Bone marrow (tissue), 2 donors: Measurements from ENCODE around the gene DNAJC18.
A peak's percentile ranks its signal among the peaks of the same experiment; 100 is the strongest.
"Not testable (repeated sequence)": the region's sequence is repeated elsewhere in the genome, so short reads cannot be mapped to it uniquely, and the experiment has no call there.

Experiments used
- DNase-seq, 2 donors: peaks; one replicate each; lab custom pipeline; 2025; lab: John Stamatoyannopoulos, UW

DNAJC18 gene

GRCh38 chr5:139426203-139426885, 13.0 kb downstream of the DNAJC18 start:
- DNase-seq = no peak

DNA sequence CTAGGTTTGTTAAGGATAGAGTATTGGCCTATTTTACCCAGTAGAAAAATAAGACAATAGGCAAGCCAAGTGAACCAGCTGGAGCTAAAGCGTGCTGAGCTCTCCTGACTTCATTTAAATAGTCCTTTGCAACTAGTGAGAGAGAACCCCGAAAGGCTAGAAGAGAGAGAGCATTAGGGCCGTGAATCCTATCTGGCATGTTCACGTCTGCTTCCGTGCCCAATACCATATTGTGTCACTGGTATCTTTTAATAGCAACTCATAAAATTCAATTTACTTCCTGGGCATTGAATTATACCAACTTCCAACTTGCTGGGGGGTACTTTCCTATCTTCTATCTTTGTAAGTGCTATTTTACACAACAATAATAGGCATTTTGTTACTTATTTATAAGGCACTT, 13.8 kb downstream of the DNAJC18 start:
- DNase-seq = no peak

- peak in 1 of 2 donors; percentile 78 for DNase-seq
Measured at GRCh38 chr5:139422307-139422893, 16.9 kb downstream of the DNAJC18 start.

DNA sequence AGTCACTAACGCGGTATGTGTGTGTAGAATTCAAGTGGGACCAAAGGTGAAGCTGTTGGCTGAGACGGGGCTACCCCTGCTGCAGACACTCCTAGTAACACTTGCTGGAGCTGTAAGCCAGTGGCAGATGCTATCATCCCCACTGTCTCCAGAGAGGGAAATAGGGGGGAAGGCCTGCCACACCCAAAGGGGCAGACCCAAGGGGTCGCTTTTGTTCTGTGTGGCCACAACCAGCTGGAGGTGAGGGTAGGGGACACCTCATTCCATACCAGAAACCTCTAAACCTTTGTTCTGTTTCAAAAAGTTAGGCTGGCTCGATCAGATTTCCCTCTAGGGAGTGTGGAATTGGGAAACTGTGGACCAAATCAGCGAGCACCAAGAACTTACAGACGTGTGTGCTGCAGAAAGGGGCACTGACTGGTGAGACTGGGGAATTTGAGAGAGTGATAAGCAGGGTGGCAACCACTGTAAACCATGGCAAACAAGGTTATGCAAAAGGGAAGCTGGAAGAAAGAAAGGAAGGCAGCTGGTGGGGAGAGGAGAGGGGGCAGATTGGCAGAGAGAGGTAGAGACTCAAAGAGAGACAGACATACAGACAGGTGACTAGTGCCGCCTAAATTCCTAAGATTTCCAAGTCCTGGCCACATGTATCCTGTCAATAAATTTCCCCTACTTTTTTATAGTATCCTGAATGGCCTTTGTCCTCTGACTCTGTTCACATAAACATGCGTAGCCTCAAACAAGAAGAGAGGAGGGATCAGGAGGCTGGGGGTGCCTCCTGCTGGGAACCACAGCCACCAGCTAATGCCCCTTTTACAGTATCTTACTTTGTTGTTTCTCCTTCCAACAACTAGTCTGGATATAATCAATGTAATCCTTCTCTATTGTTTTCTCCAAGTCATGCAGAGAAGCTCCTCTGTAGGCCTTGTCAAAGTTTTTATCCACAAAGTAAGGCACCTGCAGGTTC, 19.8 kb downstream of the DNAJC18 start:
- peak in 1 of 2 donors; percentile 21 for DNase-seq

- no peak for DNase-seq
Measured at GRCh38 chr5:139418793-139419192, 20.5 kb downstream of the DNAJC18 start.

DNA sequence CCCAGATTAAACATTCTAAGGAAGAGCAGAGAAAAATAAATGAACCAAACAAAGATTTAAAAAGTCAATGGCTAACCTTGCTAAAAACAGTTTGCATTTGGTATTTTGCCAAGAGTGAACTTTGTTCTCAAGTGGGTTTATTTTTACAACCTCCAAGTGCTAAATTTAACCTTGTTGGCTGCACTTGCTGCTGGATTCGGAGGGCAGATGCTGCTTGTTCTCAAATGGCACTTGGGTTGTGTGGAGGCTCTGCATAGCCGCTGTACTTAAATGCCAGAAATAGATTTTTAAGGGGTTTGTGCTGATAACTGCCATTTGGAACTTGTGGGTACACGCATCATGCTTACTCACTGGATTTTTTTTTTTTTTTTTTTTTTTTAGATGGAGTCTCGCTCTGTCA, 22.1 kb downstream of the DNAJC18 start:
- peak in 1 of 2 donors; percentile 64 for DNase-seq

GRCh38 chr5:139416651-139417050, 22.7 kb downstream of the DNAJC18 start:
- DNase-seq = no peak

DNA sequence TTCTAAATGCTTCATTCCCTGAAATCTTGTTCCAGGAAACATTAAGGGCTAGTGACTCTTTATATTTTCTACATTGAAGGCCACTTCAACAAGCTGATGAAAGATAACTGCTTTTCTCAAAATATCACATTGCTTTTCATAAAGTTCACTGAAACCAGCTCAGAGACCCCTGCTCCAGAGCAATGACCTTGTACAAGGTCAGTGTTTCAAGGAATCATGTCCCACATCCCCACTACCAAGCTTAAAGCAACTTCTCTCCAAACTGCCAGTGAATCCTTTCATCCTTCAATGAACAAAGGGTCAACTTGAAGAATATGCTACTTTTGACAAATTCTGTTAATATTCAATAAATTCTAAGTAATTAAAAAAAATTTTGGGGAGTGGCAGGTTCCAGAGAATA, 23.5 kb downstream of the DNAJC18 start:
- DNase-seq = no peak

DNA sequence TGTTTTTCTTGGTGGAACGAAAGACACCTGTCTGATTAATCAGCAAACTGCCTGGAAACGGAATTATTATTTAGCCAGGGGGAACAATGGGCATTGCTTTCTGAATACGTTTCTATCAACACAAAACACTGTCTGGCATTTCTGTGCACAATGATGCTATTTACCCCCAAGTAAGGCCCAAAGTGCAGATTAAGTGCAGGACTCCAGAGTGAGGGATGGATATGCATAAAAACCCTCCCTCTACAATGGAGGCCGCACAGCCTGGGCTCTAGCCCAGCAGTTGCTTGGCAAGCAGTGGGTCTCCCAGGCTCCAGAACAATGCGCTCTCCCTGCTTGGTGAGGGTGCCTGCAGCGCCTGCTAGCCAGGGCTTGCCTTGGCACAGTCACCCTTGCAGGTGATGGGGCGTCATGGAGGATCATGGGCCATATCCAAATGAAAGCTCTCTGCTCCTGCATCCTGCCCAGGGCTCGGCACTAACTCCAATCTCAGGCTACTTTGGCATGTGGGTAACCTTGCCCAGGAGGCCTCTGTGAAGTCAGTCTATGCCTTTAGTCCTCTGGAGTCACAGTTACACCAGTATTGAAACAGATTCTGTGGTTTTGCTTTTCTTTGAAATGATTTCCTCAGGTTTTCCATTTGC, 24.0 kb downstream of the DNAJC18 start:
- no peak for DNase-seq

DNA sequence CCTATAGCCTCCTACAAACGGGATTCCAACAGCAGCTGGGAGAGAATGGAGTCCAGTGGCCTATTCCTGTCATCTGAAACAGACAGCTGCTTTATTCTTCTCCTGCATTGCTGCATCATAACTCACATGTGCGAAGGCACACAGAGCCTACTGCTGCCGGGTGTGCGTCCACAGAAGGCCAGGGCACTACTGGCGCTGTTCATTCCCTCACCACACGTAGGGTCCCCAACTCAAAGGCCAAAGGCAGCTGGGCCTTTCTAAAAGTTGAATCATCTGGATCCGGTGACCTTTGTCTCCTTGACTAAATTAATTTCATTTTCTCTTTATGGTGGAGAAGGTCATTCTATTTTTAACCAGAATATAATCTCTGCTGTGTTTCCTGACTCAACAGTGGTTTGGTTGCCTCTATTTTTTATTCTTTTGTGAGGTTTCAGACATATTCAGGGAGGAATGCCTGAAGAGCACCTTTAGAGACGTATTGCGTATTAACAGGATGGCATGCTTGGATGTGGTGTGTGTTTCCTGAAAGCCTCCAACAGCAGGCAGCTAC, 24.7 kb downstream of the DNAJC18 start:
- no peak for DNase-seq

DNA sequence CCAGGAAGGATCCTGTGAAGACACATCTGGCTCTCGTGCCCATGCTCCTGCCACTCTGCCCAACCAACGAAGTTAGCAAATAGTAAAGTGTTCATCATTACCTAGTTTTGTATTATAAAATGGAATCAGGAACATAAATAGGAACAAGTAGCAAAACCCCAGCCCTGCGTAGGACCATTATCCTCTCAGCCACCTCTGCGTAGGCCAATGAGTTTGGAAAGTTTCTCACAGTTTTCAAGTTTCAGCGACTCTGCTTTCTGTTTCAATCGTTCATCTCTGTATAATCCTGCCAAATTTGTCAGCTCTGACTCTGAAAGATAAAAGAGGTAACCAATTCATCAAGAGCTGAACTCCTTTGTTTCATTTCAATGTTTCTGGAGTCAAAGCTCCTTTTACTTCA, 25.4 kb downstream of the DNAJC18 start:
- DNase-seq = no peak

DNA sequence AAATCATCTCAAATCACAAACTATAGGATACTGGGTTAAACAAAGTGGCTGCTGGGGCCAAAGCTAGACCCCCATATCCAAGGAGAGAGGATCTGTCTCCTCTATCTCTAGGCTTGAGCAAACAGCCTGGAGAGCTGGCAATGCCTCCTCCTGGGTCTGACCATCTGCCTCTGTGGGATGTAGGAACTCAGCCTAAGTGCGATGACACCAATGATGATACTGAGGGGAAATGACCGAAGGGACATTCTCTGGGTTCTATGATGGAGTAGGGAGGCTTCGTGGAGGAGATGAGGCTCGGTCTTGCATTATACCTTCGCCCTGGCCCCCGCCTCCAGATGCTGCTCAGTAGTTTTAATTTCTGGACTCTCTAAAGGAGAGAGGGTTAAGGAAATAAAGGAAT, 26.2 kb downstream of the DNAJC18 start:
- no peak for DNase-seq

DNA sequence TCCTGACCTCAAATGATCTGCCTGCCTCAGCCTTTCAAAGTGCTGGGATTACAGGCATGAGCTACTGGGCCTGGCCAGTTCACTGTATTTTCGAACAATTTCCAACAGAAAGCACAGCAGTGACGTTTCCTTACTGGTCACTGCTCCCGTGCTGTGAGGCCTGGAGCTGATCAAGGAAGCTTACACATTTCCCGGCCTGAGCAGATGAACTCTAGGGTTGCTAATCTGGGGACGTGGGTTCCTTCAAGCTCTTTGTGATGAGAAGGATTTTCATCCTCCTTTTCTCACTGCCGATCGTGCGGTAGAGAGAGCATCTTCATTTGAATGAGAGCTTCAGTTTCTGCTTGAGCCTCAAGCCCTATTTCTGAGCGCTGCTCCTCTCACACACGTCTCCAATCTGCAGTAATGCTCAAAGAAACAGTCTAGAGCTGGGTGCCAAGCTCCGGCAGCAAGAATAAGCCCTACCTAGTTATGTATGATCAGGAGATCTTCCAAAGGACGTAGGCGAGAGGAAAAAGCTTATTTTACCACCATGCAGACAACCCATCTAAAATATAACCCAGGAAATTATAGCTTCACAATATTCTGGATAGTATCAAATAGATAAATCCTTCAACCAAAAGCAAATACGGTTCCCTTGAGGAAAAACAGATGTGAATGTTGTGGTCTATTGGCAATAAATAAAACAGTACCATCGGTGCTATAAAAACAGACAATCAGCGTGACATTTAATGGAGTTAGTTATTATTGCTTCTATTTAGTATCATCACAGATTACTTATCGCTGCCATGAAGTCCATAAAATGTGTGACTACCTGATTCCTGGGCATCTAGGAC, 28.1 kb downstream of the DNAJC18 start:
- no peak for DNase-seq

- no peak for DNase-seq
Measured at GRCh38 chr5:139410121-139410992, 29.0 kb downstream of the DNAJC18 start.

DNA sequence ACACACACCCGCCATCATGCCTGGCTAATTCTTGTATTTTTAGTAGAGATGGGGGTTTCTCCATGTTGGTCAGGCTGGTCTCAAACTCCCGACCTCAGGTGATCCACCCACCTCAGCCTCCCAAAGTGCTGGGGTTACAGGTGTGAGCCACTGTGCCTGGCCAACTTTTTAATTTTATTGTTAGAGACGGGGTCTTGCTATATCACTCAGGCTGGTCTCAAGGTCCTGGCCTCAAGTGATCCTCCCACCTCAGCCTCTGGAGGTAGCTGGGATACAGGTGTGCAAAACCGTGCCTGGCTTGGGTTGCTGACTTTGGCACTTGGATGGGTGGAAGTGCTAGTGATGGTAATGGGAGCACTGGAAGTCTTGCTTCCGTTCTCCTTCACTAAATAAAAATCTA, 30.2 kb downstream of the DNAJC18 start:
- DNase-seq = not testable (repeated sequence)

DNA sequence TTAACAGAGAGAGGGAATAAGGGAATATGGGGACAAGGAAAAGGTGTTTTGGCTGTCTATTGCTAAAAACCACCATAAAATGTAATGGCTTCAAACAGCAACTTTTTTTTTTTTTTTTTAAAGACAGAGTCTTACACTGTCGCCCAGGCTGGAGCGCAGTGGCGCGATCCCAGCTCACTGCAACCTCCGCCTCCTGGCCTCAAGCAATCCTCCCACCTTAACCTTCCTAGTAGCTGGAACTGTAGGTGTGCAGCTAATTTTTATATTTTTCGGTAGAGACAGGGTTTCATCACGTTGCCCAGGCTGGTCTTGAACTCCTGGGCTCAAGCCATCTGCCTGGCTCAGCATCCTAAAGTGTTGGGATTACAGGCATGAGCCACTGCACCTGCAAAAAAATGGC, 31.1 kb downstream of the DNAJC18 start:
- no peak for DNase-seq

DNA sequence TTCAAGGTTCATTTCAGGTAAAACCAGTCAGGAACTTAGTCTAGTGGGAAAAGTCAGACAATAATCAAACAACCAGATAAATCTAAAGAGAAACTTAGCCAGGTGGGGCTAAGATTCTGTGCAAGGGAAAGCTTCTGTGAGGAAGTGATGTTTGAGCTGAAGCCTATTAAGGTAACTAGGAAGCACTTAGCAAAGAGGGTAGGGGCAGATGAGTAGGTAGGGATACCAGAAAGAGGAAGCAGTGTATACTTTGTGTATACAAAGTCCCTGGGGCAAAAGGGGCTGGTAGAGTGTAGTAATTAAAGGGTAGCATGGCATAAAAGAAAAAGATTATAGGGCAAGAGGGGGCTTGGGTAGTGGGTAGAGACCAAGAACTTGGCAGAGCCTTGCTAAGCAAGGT, 31.8 kb downstream of the DNAJC18 start:
- no peak for DNase-seq

DNA sequence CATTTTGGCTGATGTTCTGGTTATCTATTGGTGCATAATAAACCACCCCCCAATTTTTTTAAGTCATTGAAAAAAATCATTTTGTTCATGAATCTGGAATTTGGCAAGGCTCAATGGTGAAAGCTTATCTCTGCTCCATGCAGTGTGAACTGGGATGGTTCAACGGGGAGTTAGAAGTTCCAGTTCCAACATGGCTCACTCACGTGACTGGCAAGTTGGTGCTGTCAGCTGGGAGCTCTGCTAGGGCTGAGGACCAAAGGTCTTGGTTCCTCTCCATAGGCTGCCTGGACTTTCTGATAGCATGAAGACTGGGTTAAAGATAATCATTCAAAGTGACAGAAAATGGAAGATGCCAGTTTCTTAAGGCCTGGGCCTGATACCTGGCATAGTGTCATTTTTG, 32.4 kb downstream of the DNAJC18 start:
- DNase-seq = no peak

DNA sequence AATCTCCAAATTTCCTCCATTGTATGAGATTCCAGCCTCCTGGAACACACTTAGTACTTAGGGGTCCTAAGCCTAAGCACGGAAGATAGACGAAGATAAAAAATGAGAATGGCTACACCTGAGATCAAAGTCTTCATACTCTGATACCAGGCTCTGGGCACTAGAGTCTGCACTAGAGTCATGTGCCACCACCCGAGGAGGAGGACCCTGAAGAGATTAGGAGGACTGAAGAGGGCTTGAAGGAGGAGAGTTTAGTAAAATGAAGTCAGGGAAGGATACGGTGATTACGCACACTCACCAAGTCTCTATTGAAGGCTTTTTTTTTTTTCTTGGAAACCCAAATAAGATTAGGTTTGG, 34.9 kb downstream of the DNAJC18 start:
- DNase-seq = no peak

DNA sequence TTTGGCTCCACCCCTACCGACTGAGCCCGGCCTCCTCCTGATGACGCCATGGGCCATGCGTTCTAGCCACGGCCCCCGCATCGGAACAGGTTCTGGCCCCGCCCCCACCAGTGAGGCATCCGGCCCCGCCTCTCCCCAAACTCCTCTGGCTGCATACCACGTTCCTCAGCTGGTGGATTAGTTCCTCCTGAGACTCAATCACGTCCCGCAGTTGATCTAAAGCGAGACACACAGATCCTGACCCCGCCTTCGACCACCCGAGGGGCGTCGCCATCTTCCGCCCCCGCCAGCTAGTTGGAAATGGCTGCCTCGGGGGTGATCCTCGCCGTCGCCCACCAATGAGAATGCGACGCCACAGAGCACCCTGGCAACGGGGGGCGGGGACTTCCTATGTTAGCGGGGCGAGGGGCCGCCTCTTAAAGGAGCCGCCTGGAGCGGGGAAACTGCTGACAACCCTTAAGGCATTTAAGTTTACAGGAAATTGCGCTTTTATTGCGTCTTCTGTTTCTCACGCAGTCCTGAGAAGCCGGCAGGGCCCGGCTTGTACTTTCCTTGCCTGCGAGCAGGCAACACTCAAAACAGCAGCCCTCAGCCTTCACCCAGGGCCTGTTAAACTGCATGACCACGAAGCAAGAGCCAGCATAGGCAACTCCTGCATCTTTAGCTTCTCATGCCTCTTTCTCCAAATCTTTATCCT, 35.4 kb downstream of the DNAJC18 start, which contains the start of gene SPATA24:
Gene SPATA24, minus strand, starts transcription at position 303 of the 697 bp plus-strand sequence. Its CDS starts 29 bp downstream, at position 274.
- DNase-seq = peak; percentile 91 to 95
